Epithelial cell of esophagus (primary cell): ENCODE data around the gene TNNI3K.

Experiments used
- DNase-seq: peaks from one replicate; pipeline ENCODE4 v3.0.0; 2010; ENCODE audit warnings: low read depth
- H3K4me3 ChIP-seq: 2 replicates; pipeline ENCODE4 v1.5.1; 2011; ENCODE audit warnings: mild to moderate bottlenecking, low read length, control low read depth
- CTCF ChIP-seq: IDR thresholded peaks from 2 replicates; pipeline ENCODE4 v1.5.1; 2011; ENCODE audit warnings: low read depth, mild to moderate bottlenecking, low read length, control low read depth, inconsistent platforms; ENCODE audit not compliant: insufficient read depth; ENCODE audit errors: missing control alignments

The TNNI3K gene

GRCh38 chr1:74530892-74531291, 295.7 kb downstream of the TNNI3K start:
- no peak for TF ChIP-seq CTCF
- no peak overlapping the region for H3K4me3 ChIP-seq
- no peak for DNase-seq

- no peak for TF ChIP-seq CTCF
- no peak overlapping the region for H3K4me3 ChIP-seq
- no peak for DNase-seq
These were observed 296.6 kb downstream of the TNNI3K start for GRCh38 chr1:74531796-74532195.

- no peak overlapping the region for H3K4me3 ChIP-seq
- no peak for TF ChIP-seq CTCF
- no peak for DNase-seq
These were observed 299.1 kb downstream of the TNNI3K start for GRCh38 chr1:74534241-74534640.

- DNase-seq, result no peak
- TF ChIP-seq CTCF, result no peak
- H3K4me3 ChIP-seq, result no peak overlapping the region
These were observed 310.6 kb downstream of the TNNI3K start for GRCh38 chr1:74545821-74546220.

- DNase-seq, result no peak
These were observed 314.0 kb downstream of the TNNI3K start for GRCh38 chr1:74548961-74549750.

GRCh38 chr1:74549932-74550331, 314.7 kb downstream of the TNNI3K start:
- no peak overlapping the region for H3K4me3 ChIP-seq
- no peak for TF ChIP-seq CTCF

More at GRCh38 chr1:74548961-74549750, 314.0 kb downstream of the TNNI3K start:
- no peak for TF ChIP-seq CTCF
- no peak overlapping the region for H3K4me3 ChIP-seq

More at GRCh38 chr1:74549932-74550331, 314.7 kb downstream of the TNNI3K start:
- no peak for DNase-seq
